ENCODE measurements around the gene BROX. TPM values are rescaled to one million over a fixed set of nuclear protein-coding genes. Genes with fewer than 3 reads are reported as not detected.

The BROX gene
- total RNA-seq, 1 donor from 2014 or later, result 38.4 TPM

DNA sequence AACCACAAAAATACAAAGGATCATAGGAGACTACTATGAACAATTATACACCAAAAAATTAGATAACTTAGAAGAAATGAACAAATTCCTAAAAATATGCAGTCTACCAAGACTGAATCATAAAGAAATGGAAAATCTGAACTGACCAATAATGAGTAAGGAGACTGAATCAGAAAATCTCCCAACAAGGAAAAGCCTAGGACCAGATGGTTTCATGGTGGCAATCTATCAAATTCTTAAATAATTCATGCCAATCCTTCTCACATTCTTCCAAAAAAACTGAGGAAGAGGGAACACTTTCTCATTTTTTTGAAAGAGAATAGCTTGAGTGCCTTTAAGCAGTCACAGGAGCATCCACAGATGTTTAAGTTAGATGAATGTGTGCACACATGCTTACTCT, 70.7 kb downstream of the BROX start:
- Mint-ChIP-seq H3K27me3 (ENCODE audit: unreplicated experiment) (peaks cover 2% of the 10 kb centered on the region), H3K27ac (ENCODE audit: unreplicated experiment) (no peak overlapping the region), H3K4me1 (ENCODE audit: unreplicated experiment) (peaks cover 4% of the 10 kb centered on the region), H3K9me3 (ENCODE audit: unreplicated experiment) (no peaks in the 10 kb centered on the region), H3K4me3 (ENCODE audit: unreplicated experiment) (no peak overlapping the region), H3K36me3 (ENCODE audit: low read depth, unreplicated experiment) (no peaks in the 10 kb centered on the region)
- TF ChIP-seq, protein P1, sequence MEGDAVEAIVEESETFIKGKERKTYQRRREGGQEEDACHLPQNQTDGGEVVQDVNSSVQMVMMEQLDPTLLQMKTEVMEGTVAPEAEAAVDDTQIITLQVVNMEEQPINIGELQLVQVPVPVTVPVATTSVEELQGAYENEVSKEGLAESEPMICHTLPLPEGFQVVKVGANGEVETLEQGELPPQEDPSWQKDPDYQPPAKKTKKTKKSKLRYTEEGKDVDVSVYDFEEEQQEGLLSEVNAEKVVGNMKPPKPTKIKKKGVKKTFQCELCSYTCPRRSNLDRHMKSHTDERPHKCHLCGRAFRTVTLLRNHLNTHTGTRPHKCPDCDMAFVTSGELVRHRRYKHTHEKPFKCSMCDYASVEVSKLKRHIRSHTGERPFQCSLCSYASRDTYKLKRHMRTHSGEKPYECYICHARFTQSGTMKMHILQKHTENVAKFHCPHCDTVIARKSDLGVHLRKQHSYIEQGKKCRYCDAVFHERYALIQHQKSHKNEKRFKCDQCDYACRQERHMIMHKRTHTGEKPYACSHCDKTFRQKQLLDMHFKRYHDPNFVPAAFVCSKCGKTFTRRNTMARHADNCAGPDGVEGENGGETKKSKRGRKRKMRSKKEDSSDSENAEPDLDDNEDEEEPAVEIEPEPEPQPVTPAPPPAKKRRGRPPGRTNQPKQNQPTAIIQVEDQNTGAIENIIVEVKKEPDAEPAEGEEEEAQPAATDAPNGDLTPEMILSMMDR (IDR thresholded peaks at IDR 0.05; ENCODE audit: unreplicated experiment), result no peak
- no peak for DNase-seq (ENCODE audit: low spot score)

DNA sequence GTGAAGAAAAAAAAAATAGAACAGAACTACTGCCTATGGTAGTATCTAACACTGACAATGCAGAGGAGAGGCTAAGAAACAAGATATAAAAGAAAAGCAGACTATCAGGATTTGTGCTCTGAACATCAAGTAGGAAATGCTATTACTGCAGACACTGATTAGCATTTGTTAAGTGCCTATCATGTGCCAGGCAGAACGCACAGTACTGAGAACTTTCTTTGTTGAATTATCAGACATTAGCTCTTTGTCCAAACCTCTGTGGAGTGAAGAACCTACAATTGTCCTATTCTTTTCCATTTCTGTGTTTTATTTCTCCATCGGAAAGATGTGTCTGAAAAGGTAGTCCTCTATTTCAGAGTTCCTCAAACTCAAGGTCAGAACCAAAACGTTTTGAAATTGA, 72.0 kb downstream of the BROX start:
- DNase-seq (ENCODE audit: low spot score), result no peak
- H3K4me1 Mint-ChIP-seq (ENCODE audit: unreplicated experiment), result peaks cover 4% of the 10 kb centered on the region
- H3K27me3 Mint-ChIP-seq (ENCODE audit: unreplicated experiment), result peaks cover 2% of the 10 kb centered on the region
- no peak overlapping the region for H3K27ac Mint-ChIP-seq (ENCODE audit: unreplicated experiment)
- TF ChIP-seq, protein P1 (IDR thresholded peaks at IDR 0.05; ENCODE audit: unreplicated experiment), result no peak
- H3K36me3 Mint-ChIP-seq (ENCODE audit: low read depth, unreplicated experiment), result no peaks in the 10 kb centered on the region
- no peak overlapping the region for H3K4me3 Mint-ChIP-seq (ENCODE audit: unreplicated experiment)
- no peaks in the 10 kb centered on the region for H3K9me3 Mint-ChIP-seq (ENCODE audit: unreplicated experiment)

Other genes with a start within 250 kb of the BROX start
- gene HHIPL2, start 164.5 kb upstream of the BROX start, total RNA-seq (ENCODE audit: unreplicated experiment), result 0.62 TPM
- 6.6 TPM for gene TAF1A, start 122.6 kb upstream of the BROX start, total RNA-seq (ENCODE audit: unreplicated experiment)
- 48.5 TPM for gene MIA3, start 94.5 kb upstream of the BROX start, total RNA-seq (ENCODE audit: unreplicated experiment)
- 93.4 TPM for gene AIDA, start 73 bp upstream of the BROX start, total RNA-seq (ENCODE audit: unreplicated experiment)
- gene FAM177B, start 24.6 kb downstream of the BROX start, total RNA-seq (ENCODE audit: unreplicated experiment), result not detected
- 27.2 TPM for gene DISP1, start 102.5 kb downstream of the BROX start, total RNA-seq (ENCODE audit: unreplicated experiment)